Spleen (tissue), 7 donors: ENCODE data around the gene CIZ1.
"Not testable (repeated sequence)": the region's sequence is repeated elsewhere in the genome, so short reads cannot be mapped to it uniquely, and the experiment has no call there.

Experiments
- POLR2A ChIP-seq, 3 donors: fragments of 450-650 bp; IDR thresholded peaks; one replicate each; pipeline ENCODE4 v1.5.1; 2017; ENCODE audit warnings: antibody characterized with exemption in 3 of 3, mild to moderate bottlenecking in 1 of 3
- POLR2AphosphoS5 ChIP-seq, 3 donors: sonication (generic); formaldehyde crosslinking; IDR thresholded peaks; one replicate each; pipeline ENCODE4 v1.5.1; 2017; ENCODE audit warnings: antibody characterized with exemption in 3 of 3
- TF ChIP-seq, protein P1 (sequence below), 11 experiments: fragments of 200-600 bp in 7 of 11; fragments of 450-650 bp in 4 of 11; sonication (generic) in 4 of 11; IDR thresholded peaks in 8 of 11; conservative IDR thresholded peaks in 3 of 11; 1 replicate in 7 of 11; 2 replicates in 4 of 11; pipeline versions ENCODE4 v1.4.0 to v1.8.0; 2016 to 2021; ENCODE audit warnings: antibody characterized with exemption in 11 of 11, inconsistent platforms in 4 of 11, mild to moderate bottlenecking in 1 of 11
- donor health status: DM: no; HTN: no; CAD: no; lungs with moderate emphysema.
- donor health status: DM: no; HTN: no; CAD: no.
- donor health status: DM: no; HTN: no; CAD: no.

DNA sequence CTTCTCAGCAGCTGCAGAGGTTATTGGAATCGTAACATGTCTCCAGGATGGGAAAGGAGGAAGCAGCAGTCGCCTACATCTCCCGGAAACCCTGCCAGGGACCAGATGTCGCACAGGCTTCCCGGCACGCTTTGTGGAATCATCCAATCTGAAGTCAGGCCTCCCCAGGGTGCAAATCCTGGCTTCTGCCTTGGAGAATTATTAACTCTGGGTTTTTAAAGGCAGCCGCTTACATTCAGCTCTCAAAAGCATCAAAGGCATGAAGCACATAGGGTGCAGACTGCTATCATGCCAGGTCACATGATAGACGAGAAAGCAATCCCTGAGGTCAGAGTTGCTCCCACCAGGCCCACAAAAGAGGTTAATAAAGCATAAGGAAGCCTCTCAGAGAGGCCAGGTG, 59.2 kb downstream of the CIZ1 start:
- not testable (repeated sequence) for TF ChIP-seq POLR2A, POLR2AphosphoS5 (IDR thresholded peaks at IDR 0.05)
- TF ChIP-seq, protein P1, sequence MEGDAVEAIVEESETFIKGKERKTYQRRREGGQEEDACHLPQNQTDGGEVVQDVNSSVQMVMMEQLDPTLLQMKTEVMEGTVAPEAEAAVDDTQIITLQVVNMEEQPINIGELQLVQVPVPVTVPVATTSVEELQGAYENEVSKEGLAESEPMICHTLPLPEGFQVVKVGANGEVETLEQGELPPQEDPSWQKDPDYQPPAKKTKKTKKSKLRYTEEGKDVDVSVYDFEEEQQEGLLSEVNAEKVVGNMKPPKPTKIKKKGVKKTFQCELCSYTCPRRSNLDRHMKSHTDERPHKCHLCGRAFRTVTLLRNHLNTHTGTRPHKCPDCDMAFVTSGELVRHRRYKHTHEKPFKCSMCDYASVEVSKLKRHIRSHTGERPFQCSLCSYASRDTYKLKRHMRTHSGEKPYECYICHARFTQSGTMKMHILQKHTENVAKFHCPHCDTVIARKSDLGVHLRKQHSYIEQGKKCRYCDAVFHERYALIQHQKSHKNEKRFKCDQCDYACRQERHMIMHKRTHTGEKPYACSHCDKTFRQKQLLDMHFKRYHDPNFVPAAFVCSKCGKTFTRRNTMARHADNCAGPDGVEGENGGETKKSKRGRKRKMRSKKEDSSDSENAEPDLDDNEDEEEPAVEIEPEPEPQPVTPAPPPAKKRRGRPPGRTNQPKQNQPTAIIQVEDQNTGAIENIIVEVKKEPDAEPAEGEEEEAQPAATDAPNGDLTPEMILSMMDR (IDR thresholded peaks at IDR 0.05 in 8 of 11, conservative IDR thresholded peaks at IDR 0.05 in 3 of 11), result not testable (repeated sequence)
